GM12801 (cell line): ENCODE measurements around the gene CDK16.

Experiments used
- TF ChIP-seq, protein P1 (sequence below): IDR thresholded peaks from one replicate; pipeline ENCODE4 v1.5.1; 2011; ENCODE audit warnings: control low read depth; ENCODE audit not compliant: insufficient read length; ENCODE audit errors: extremely low read depth

CDK16 gene

DNA sequence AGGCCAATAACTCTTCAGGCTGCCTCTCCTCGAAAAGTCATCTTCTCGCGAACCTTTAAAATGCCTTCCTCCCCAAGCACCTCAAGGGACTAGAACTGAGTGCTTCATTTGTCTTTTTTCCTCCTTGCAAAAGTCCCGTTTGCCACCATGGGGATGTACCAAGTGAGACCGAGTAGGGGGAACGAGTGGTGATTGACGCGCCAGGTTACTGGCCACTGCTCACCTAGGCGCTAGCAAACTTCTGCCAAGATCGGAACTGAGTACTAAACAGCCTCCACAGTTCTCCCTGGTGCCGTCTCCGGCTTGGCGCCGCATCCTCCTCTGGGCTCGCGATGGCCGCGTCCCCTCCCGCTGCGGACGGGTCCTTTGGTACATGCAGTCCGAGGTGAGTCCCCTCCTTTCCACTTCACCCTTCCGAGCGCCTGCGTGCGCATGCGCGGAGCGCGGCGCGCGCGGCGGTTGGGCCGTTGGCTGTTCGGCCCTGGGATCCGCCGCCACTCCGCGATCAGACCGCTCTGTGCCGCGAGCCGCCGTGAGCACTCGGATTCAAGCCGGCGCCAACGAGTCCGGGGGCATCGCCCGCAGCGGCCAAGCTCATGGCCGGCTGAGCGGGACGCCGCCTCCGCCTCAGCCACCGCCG is at the start of gene CDK16:
CDK16 (plus strand) TSS at position 402 of the 640 bp plus-strand sequence. CDS start 4,877 bp downstream, outside the sequence.
- TF ChIP-seq, protein P1, sequence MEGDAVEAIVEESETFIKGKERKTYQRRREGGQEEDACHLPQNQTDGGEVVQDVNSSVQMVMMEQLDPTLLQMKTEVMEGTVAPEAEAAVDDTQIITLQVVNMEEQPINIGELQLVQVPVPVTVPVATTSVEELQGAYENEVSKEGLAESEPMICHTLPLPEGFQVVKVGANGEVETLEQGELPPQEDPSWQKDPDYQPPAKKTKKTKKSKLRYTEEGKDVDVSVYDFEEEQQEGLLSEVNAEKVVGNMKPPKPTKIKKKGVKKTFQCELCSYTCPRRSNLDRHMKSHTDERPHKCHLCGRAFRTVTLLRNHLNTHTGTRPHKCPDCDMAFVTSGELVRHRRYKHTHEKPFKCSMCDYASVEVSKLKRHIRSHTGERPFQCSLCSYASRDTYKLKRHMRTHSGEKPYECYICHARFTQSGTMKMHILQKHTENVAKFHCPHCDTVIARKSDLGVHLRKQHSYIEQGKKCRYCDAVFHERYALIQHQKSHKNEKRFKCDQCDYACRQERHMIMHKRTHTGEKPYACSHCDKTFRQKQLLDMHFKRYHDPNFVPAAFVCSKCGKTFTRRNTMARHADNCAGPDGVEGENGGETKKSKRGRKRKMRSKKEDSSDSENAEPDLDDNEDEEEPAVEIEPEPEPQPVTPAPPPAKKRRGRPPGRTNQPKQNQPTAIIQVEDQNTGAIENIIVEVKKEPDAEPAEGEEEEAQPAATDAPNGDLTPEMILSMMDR = no peak

- TF ChIP-seq, protein P1 = no peak
Observed at GRCh38 chrX:47169273-47169672, 49.2 kb upstream of the CDK16 start.

DNA sequence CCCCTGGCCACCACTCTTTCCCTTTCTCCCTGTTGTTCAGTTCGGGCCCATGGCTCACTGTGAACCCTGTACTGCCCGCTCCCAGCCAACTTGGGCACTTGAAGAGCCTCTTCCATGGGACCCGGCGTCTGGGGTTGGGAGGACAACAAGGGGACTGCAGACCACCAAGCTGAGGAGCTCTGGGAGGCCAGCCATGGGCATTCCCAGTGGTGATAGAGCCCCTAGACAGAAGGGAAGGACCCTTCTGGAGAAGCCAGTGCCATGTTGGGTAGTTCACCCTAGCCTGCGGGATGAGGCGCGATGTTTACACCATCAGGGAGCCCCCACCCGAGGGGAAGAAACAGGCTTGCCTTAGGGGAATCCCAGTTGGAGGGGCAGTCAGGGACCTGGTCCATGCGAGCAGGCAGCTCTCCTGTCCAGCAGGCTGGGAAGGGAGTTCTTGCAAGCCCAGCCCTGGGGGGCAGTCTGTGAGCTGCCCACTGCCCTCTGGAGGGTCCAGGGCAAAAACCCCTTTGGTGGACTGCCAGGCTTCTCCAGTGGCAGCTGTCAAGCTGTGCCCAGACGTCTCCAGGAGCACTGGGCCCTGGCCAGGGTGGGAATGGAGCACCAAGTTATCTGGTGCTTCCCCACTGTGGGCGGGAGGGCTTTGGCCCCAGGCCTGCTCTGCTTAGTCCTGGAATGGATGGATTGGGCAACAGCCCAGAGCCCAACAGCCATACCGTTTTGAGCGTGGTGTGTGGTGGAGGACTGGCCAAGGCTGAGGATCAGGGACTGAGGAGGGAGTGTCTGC is 48.6 kb upstream of the CDK16 start:
- TF ChIP-seq, protein P1 = no peak

DNA sequence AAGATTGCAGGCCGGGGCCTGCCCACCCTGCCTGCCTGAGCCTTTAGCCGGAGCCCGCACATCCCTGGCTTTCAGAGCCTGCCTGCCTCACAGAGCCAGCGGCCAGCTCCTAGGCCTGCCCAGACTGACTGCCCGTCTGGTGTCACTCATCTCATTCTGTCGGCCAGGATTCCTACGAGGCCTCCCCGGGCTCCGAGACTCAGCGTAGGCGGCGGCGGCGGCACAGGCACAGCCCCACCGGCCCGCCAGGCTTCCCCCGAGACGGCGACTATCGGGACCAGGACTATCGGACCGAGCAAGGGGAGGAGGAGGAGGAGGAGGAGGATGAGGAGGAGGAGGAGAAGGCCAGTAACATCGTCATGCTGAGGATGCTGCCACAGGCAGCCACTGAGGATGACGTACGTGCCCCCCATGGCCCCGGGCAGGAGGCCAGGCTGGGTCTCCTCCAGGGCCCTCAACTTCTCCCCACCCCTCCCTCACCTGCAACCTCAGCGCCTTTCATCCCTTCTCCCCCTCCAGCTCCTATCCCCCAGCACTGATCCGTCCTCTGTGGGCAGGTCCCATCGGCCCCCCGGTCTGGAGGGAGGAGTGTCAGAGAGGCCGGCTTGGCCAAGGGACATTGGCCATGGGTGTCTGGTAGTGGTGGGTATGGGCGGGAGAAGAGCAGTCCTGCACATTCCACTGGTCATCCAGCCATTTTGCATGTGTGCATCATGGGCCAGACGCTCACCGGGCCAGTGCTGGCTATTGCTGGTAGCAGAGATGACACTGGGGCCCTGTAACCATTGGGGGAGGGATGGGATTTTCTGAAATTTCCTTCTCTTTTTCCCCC is 47.4 kb upstream of the CDK16 start:
- TF ChIP-seq, protein P1 = no peak

DNA sequence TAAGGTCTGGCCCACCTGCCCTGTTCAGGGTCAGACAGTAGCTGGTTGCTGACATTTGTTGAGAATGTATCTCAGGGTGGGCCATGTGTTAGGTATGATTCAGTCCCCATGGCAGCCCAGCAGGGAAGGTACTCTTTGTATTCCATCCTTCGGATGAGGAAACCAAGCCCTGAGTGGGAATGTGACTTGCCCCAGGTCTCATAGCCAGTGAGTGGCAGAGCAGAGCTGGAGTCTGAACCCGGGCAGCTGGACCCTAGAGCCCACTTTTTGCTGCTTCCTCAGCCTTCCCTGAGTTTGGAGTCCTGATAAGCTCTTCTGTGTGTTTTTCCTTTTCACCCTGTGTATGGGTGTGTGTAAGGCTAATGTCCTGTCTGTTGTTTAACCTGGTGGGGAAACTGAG is 46.5 kb upstream of the CDK16 start:
- TF ChIP-seq, protein P1 = no peak

- TF ChIP-seq, protein P1 = no peak
Observed at GRCh38 chrX:47172549-47172948, 45.9 kb upstream of the CDK16 start.
